Prostate gland (tissue), 2 donors: ENCODE results near the gene PCDHB10. TPM values are rescaled to one million over a fixed set of nuclear protein-coding genes. Genes with fewer than 3 reads are reported as not detected.
"Not testable (repeated sequence)": the region's sequence is repeated elsewhere in the genome, so short reads cannot be mapped to it uniquely, and the experiment has no call there.

Experiments used
- DNase-seq: peaks from one replicate; pipeline ENCODE4 v3.0.0-alpha.2; 2019; ENCODE audit warnings: low spot score
- H3K27ac ChIP-seq, 2 donors: fragments of 200-600 bp; sonication (generic); 2 replicates each; pipeline ENCODE4 v1.5.1; 2017 to 2019
- H3K27me3 ChIP-seq: fragments of 200-600 bp; sonication (generic); replicated peaks from 2 replicates; pipeline ENCODE4 v1.5.1; 2019; ENCODE audit not compliant: insufficient read depth
- H3K36me3 ChIP-seq, 2 donors: fragments of 200-600 bp; sonication (generic); 1 replicate in 1 of 2; 2 replicates in 1 of 2; pipeline versions ENCODE4 v1.5.1 to v1.8.1; 2017 to 2019
- H3K4me1 ChIP-seq: fragments of 200-600 bp; sonication (generic); replicated peaks from 2 replicates; pipeline ENCODE4 v1.5.1; 2019
- H3K4me3 ChIP-seq, 2 donors: fragments of 200-600 bp; sonication (generic); 2 replicates each; pipeline ENCODE4 v1.5.1; 2017 to 2019
- H3K9me3 ChIP-seq: fragments of 200-600 bp; sonication (generic); 2 replicates; pipeline ENCODE4 v1.5.1; 2017
- CTCF ChIP-seq, 4 experiments: fragments of 200-600 bp in 2 of 4; fragments of 450-650 bp in 2 of 4; sonication (generic) in 2 of 4; IDR thresholded peaks; 1 replicate in 3 of 4; 2 replicates in 1 of 4; pipeline ENCODE4 v1.5.1; 2016 to 2019; ENCODE audit warnings: antibody characterized with exemption in 4 of 4, mild to moderate bottlenecking in 2 of 4, moderate library complexity in 2 of 4
- POLR2A ChIP-seq: fragments of 450-650 bp; IDR thresholded peaks from one replicate; pipeline ENCODE4 v1.6.1; 2016; ENCODE audit warnings: antibody characterized with exemption, mild to moderate bottlenecking
- POLR2AphosphoS5 ChIP-seq: sonication (generic); formaldehyde crosslinking; IDR thresholded peaks from one replicate; pipeline ENCODE4 v1.6.1; 2017; ENCODE audit warnings: antibody characterized with exemption
- WGBS: methylation state at CpG from one replicate; pipeline ENCODE4 v1.1.5; 2018; 5-methylcytosine and 5-hydroxymethylcytosine counted together
- intact Hi-C: fragments of 100-400 bp; cut with DNase I; formaldehyde crosslinking; loops from one replicate; pipeline ENCODE4 v1.14.2; 2022
- total RNA-seq, 2 donors: library from RNA; depleted of rRNA; stranded (reverse); fragments of >200 nt; gene quantifications; one replicate each; pipeline ENCODE4 v1.1.0, GENCODE V29; 2016

Gene PCDHB10
- total RNA-seq = 1 to 10 TPM in 1 of 2 donors, under 1 TPM in 1; 0.96 to 3.5 TPM

DNA sequence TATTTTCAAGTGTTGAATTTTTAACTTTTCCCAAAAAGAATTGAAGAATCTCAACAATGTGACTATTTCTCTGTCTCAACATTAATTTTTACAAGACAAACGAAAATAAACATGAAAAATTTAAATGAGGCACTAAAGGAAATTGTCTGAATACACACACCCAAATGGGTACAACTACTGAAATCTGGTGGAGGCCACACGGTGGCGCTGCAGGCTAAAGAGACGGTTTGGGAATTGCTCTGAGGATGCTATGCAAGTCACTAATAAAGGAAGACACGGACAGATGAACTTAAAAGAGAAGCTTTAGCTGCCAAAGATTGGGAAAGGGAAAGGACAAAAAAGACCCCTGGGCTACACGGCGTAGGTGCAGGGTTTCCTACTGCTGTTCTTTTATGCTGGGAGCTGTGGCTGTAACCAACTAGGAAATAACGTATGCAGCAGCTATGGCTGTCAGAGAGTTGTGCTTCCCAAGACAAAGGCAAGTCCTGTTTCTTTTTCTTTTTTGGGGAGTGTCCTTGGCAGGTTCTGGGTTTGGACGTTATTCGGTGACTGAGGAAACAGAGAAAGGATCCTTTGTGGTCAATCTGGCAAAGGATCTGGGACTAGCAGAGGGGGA lies at the start of gene PCDHB10:
Gene PCDHB10, plus strand, starts transcription at position 244 of the 616 bp plus-strand sequence. Its CDS starts 200 bp downstream, at position 444.
- DNase-seq = no peak
- 6% methylated on average over 10 of the region's 10 CpGs for WGBS
- no peak within 1 kb of the TSS for H3K4me3 ChIP-seq
- no peaks in the 10 kb centered on the region for H3K36me3 ChIP-seq
- no peak within 1 kb of the TSS for H3K27ac ChIP-seq
- no peaks in the 10 kb centered on the region for H3K27me3 ChIP-seq
- intact Hi-C loops = loop anchor here (10.0 kb wide), 1 partner anchor 373 kb away; no protein-coding TSS in a partner anchor
- TF ChIP-seq POLR2AphosphoS5 (no peak), CTCF (IDR thresholded peaks at IDR 0.05) (peak in 1 of 4 experiments; percentile 10), POLR2A (no peak)
- H3K9me3 ChIP-seq = no peaks in the 10 kb centered on the region
- no peaks in the 10 kb centered on the region for H3K4me1 ChIP-seq

GRCh38 chr5:141149812-141150211 lies 42.3 kb upstream of the PCDHB10 start, which contains the start of gene PCDHB6:
Gene PCDHB6 (plus strand): TSS chr5:141150057. CDS start chr5:141150258, 201 bp downstream.
- no peak for TF ChIP-seq POLR2AphosphoS5
- TF ChIP-seq CTCF (IDR thresholded peaks at IDR 0.05) = no peak
- TF ChIP-seq POLR2A = no peak
- intact Hi-C loops = no loop called here
- H3K9me3 ChIP-seq = no peaks in the 10 kb centered on the region

DNA sequence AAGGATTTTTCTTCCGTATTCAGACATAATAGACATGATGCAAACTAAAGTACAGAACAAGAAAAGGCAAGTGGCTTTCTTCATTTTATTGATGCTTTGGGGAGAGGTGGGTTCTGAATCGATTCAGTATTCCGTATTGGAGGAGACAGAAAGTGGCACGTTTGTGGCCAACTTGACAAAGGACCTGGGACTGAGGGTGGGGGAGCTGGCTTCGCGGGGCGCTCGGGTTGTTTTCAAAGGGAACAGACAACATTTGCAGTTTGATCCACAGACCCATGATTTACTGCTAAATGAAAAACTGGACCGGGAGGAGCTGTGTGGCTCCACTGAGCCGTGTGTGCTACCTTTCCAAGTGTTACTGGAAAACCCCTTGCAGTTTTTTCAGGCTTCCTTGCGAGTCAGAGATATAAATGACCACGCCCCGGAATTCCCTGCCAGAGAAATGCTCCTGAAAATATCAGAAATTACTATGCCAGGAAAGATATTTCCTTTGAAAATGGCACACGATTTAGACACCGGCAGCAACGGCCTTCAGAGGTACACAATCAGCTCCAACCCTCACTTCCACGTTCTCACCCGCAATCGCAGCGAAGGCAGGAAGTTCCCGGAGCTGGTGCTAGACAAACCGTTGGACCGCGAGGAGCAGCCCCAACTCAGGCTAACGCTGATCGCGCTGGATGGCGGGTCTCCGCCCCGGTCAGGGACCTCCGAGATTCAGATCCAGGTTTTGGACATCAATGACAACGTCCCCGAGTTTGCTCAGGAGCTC lies 41.7 kb upstream of the PCDHB10 start:
- H3K36me3 ChIP-seq = no peaks in the 10 kb centered on the region
- TF ChIP-seq CTCF (IDR thresholded peaks at IDR 0.05) (no peak), POLR2AphosphoS5 (no peak), POLR2A (no peak)
- no peak overlapping the region for H3K4me3 ChIP-seq
- 37% methylated on average over 33 of the region's 33 CpGs for WGBS
- H3K27me3 ChIP-seq = no peaks in the 10 kb centered on the region
- no peaks in the 10 kb centered on the region for H3K4me1 ChIP-seq
- no peaks in the 10 kb centered on the region for H3K9me3 ChIP-seq
- intact Hi-C loops = no loop called here
- H3K27ac ChIP-seq = no peak overlapping the region
- no peak for DNase-seq

More at GRCh38 chr5:141149812-141150211, 42.3 kb upstream of the PCDHB10 start, which contains the start of gene PCDHB6:
- Histone ChIP-seq H3K27me3 (no peaks in the 10 kb centered on the region), H3K36me3 (no peaks in the 10 kb centered on the region), H3K27ac (no peak within 1 kb of the TSS), H3K4me1 (no peaks in the 10 kb centered on the region), H3K4me3 (no peak within 1 kb of the TSS)
- WGBS = 13% methylated on average over 18 of the region's 18 CpGs
- no peak for DNase-seq

DNA sequence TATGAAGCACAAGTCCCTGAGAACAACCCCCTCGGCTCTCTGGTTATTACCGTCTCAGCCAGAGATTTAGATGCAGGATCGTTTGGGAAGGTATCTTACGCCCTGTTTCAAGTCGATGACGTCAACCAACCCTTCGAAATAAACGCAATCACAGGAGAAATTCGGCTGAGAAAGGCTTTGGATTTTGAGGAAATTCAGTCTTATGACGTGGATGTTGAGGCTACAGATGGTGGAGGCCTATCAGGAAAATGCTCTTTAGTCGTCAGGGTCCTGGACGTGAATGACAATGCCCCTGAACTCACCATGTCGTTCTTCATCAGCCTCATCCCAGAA lies 41.2 kb upstream of the PCDHB10 start:
- intact Hi-C loops = no loop called here
- Histone ChIP-seq H3K27ac (no peak overlapping the region), H3K27me3 (no peaks in the 10 kb centered on the region), H3K4me1 (no peaks in the 10 kb centered on the region), H3K9me3 (no peaks in the 10 kb centered on the region), H3K4me3 (no peak overlapping the region), H3K36me3 (no peaks in the 10 kb centered on the region)
- TF ChIP-seq CTCF (IDR thresholded peaks at IDR 0.05) (no peak), POLR2AphosphoS5 (no peak), POLR2A (no peak)
- WGBS = 36% methylated on average over 13 of the region's 13 CpGs
- no peak for DNase-seq

DNA sequence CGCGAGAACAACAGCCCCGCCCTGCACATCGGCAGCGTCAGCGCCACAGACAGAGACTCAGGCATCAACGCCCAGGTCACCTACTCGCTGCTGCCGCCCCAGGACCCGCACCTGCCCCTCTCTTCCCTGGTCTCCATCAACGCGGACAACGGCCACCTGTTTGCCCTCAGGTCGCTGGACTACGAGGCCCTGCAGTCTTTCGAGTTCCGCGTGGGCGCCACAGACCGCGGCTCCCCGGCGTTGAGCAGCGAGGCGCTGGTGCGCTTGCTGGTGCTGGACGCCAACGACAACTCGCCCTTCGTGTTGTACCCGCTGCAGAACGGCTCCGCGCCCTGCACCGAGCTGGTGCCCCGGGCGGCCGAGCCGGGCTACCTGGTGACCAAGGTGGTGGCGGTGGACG lies 40.5 kb upstream of the PCDHB10 start:
- H3K27me3 ChIP-seq, H3K36me3 ChIP-seq, H3K4me1 ChIP-seq, H3K27ac ChIP-seq, intact Hi-C loops, H3K4me3 ChIP-seq, DNase-seq, H3K9me3 ChIP-seq: not testable (repeated sequence)
- 29% methylated on average over 35 of the region's 41 CpGs for WGBS

GRCh38 chr5:141152096-141152495 lies 40.1 kb upstream of the PCDHB10 start:
- H3K9me3 ChIP-seq, H3K27me3 ChIP-seq, intact Hi-C loops: not testable (repeated sequence)

More at GRCh38 chr5:141152096-141152495, 40.1 kb upstream of the PCDHB10 start:
- not testable (repeated sequence) for H3K27ac ChIP-seq, DNase-seq, H3K36me3 ChIP-seq, H3K4me3 ChIP-seq, H3K4me1 ChIP-seq
- WGBS = 18% methylated on average over 23 of the region's 36 CpGs
